GM12878 (cell line): ENCODE data around the gene NLRP5. TPM values are rescaled to one million over a fixed set of nuclear protein-coding genes. Genes with fewer than 3 reads are reported as not detected.

Experiments
- ATAC-seq: fragments of 200-7000 bp; cut with Tn5 transposase; 3 replicates; pipeline ENCODE4 v1.9.1; 2020; ENCODE audit warnings: mild to moderate bottlenecking, moderate library complexity
- BruUV-seq: library from RNA; stranded (reverse); fragments of 400-500 nt; replicated peaks from 2 replicates; lab custom pipeline; 2021; lab: Mats Ljungman, UMichigan
- CTCF ChIA-PET: fragments of 300-600 bp; sonication (Branson Sonifier 250); formaldehyde crosslinking; extraction: SDS; loops from one replicate; lab custom pipeline; 2021; ENCODE audit warnings: inconsistent platforms; lab: Yijun Ruan, JAX
- POLR2A ChIA-PET: fragments of 350-600 bp; formaldehyde crosslinking; extraction: SDS; loops from one replicate; lab custom pipeline; 2021; ENCODE audit warnings: inconsistent platforms; lab: Charles Lee
- RAD21 ChIA-PET: fragments of 300-600 bp; sonication (Branson Sonifier 250); formaldehyde crosslinking; loops from one replicate; lab custom pipeline; 2023; ENCODE audit warnings: antibody characterized with exemption; ENCODE audit not compliant: unreplicated experiment; lab: Charles Lee
- SMC1A ChIA-PET: fragments of 300-600 bp; sonication (Branson Sonifier 250); formaldehyde crosslinking; loops from one replicate; lab custom pipeline; 2023; ENCODE audit not compliant: unreplicated experiment, uncharacterized antibody; lab: Charles Lee
- DNase-seq: peaks from one replicate; pipeline ENCODE4 v3.0.0-alpha.2; 2011; ENCODE audit warnings: low read depth, low spot score
- FAIRE-seq: peaks from 3 replicates; lab custom pipeline; 2011; peaks lifted over from hg19 to GRCh38; lab: Jason Lieb, UNC
- H2AFZ ChIP-seq: 2 replicates; pipeline ENCODE4 v1.6.0; 2011; ENCODE audit warnings: low read depth, low read length, control low read depth; ENCODE audit not compliant: control insufficient read depth
- H3K27ac ChIP-seq: 2 replicates; pipeline ENCODE4 v1.5.1; 2011; ENCODE audit warnings: control low read depth; ENCODE audit not compliant: control insufficient read depth, insufficient read depth
- H3K27me3 ChIP-seq, 2 experiments: replicated peaks in 1 of 2; 2 replicates each; pipeline versions ENCODE4 v1.6.0 to v1.6.1; 2011; ENCODE audit warnings: low read length in 1 of 2; ENCODE audit not compliant: control insufficient read depth in 2 of 2, insufficient read depth in 2 of 2
- H3K36me3 ChIP-seq, 2 experiments: 2 replicates each; pipeline ENCODE4 v1.5.1; 2011; ENCODE audit warnings: low read length in 1 of 2; ENCODE audit not compliant: control insufficient read depth in 2 of 2, insufficient read depth in 2 of 2
- H3K4me1 ChIP-seq: 2 replicates; pipeline ENCODE4 v1.6.1; 2011; ENCODE audit warnings: mild to moderate bottlenecking, low read length, moderate library complexity, mixed read lengths; ENCODE audit not compliant: control insufficient read depth, insufficient read depth
- H3K4me2 ChIP-seq: 2 replicates; pipeline ENCODE4 v1.6.0; 2011; ENCODE audit warnings: control low read depth; ENCODE audit not compliant: control insufficient read depth, insufficient read depth
- H3K4me3 ChIP-seq: fragments of 200-600 bp; sonication (generic); 2 replicates; pipeline ENCODE4 v1.5.1; 2016
- H3K79me2 ChIP-seq: 2 replicates; pipeline ENCODE4 v1.6.0; 2011; ENCODE audit warnings: low read length; ENCODE audit not compliant: control insufficient read depth, insufficient read depth
- H3K9ac ChIP-seq: 2 replicates; pipeline ENCODE4 v1.8.0; 2011; ENCODE audit warnings: low read length, control low read depth, mixed read lengths; ENCODE audit not compliant: control insufficient read depth, insufficient read depth
- H3K9me3 ChIP-seq: replicated peaks from 3 replicates; pipeline ENCODE4 v1.5.1; 2011; ENCODE audit warnings: mild to moderate bottlenecking, low read length; ENCODE audit not compliant: control insufficient read depth, insufficient read depth
- H4K20me1 ChIP-seq: 2 replicates; pipeline ENCODE4 v1.6.0; 2011; ENCODE audit not compliant: control insufficient read depth, insufficient read depth
- BHLHE40 ChIP-seq, 2 experiments: fragments of 450-650 bp in 1 of 2; IDR thresholded peaks; 2 replicates each; pipeline ENCODE4 v1.6.1; 2011 to 2017; ENCODE audit warnings: low read depth in 2 of 2, borderline replicate concordance in 1 of 2, improper control_type of control experiment in 1 of 2, low read length in 1 of 2, mild to moderate bottlenecking in 1 of 2
- CTCF ChIP-seq, 3 experiments: IDR thresholded peaks in 2 of 3; conservative IDR thresholded peaks in 1 of 3; 2 replicates each; pipeline ENCODE4 v1.5.1; 2011; ENCODE audit warnings: low read depth in 3 of 3, low read length in 3 of 3, mild to moderate bottlenecking in 3 of 3, control low read depth in 2 of 3, moderate library complexity in 2 of 3, inconsistent platforms in 1 of 3, mixed read lengths in 1 of 3; ENCODE audit not compliant: control insufficient read depth in 2 of 3, insufficient read depth in 1 of 3; ENCODE audit errors: extremely low read depth in 1 of 3
- FOXM1 ChIP-seq: IDR thresholded peaks from 2 replicates; pipeline ENCODE4 v1.6.1; 2012; ENCODE audit warnings: low read depth, mild to moderate bottlenecking, inconsistent platforms, low read length, moderate library complexity
- IKZF1 ChIP-seq: fragments of 450-650 bp; conservative IDR thresholded peaks from 2 replicates; pipeline ENCODE4 v1.6.1; 2017; ENCODE audit warnings: antibody characterized with exemption, mild to moderate bottlenecking
- MXI1 ChIP-seq: fragments of 150-350 bp; IDR thresholded peaks from 2 replicates; pipeline ENCODE4 v1.6.1; 2011; ENCODE audit warnings: low read depth, mild to moderate bottlenecking, inconsistent platforms, low read length, improper control_type of control experiment
- PAX5 ChIP-seq: IDR thresholded peaks from 2 replicates; pipeline ENCODE4 v1.6.1; 2011; ENCODE audit warnings: low read depth, low read length, borderline replicate concordance
- PKNOX1 ChIP-seq: fragments of 450-650 bp; IDR thresholded peaks from 2 replicates; pipeline ENCODE4 v1.6.1; 2016; ENCODE audit warnings: mild to moderate bottlenecking
- RAD21 ChIP-seq: IDR thresholded peaks from 2 replicates; pipeline ENCODE4 v1.6.1; 2011; ENCODE audit warnings: mild to moderate bottlenecking, low read depth, low read length, moderate library complexity; ENCODE audit not compliant: insufficient read depth
- SMC3 ChIP-seq: IDR thresholded peaks from 2 replicates; pipeline ENCODE4 v1.6.1; 2011; ENCODE audit warnings: low read length, improper control_type of control experiment, borderline replicate concordance
- SRF ChIP-seq, 2 experiments: IDR thresholded peaks; 2 replicates each; pipeline ENCODE4 v1.6.1; 2011; ENCODE audit warnings: low read depth in 2 of 2, low read length in 2 of 2, mild to moderate bottlenecking in 1 of 2, moderate library complexity in 1 of 2
- STAT1 ChIP-seq: fragments of 450-650 bp; conservative IDR thresholded peaks from 2 replicates; pipeline ENCODE4 v1.6.1; 2014; ENCODE audit warnings: antibody characterized with exemption, mild to moderate bottlenecking
- ZNF384 ChIP-seq: IDR thresholded peaks from 2 replicates; pipeline ENCODE4 v1.6.1; 2012; ENCODE audit warnings: low read depth, mild to moderate bottlenecking, low read length, improper control_type of control experiment, borderline replicate concordance
- WGBS: methylation state at CpG from one replicate; pipeline ENCODE4 v1.1.6; 2016; ENCODE audit warnings: low lambda C conversion rate; ENCODE audit not compliant: insufficient replicate concordance, insufficient coverage; ENCODE audit errors: missing lambda C conversion rate; 5-methylcytosine and 5-hydroxymethylcytosine counted together
- in situ Hi-C: fragments of 300-500 bp; cut with MboI; formaldehyde crosslinking; loops from 9 replicates; pipeline ENCODE4 v1.14.3; 2018; ENCODE audit warnings: mixed read lengths
- intact Hi-C: fragments of 100-400 bp; cut with micrococcal nuclease; formaldehyde crosslinking; loops from one replicate; pipeline ENCODE4 v1.14.2; 2022; ENCODE audit not compliant: unreplicated experiment
- polyA plus RNA-seq, 11 experiments: library from polyadenylated mRNA; depleted of rRNA in 4 of 11; unstranded in 6 of 11; stranded (reverse) in 5 of 11; fragments of >200 nt; fragmentation: Nextera tagmentation in 4 of 11; fragmentation: Illumina TruSeq in 1 of 11; extraction: Ambion mirVana in 4 of 11; extraction: Trizol in 1 of 11; gene quantifications; 1 replicate in 1 of 11; 2 replicates in 10 of 11; pipeline versions ENCODE4 v1.2.1 to v1.2.3, GENCODE V29; 2011 to 2016; ENCODE audit warnings: inconsistent platforms in 2 of 11, missing spikeins in 2 of 11, low read depth in 1 of 11
- total RNA-seq, 4 experiments: library from RNA; depleted of rRNA in 3 of 4; stranded (reverse); fragments of >200 nt in 3 of 4; fragmentation: Illumina TruSeq in 1 of 4; extraction: Trizol in 1 of 4; gene quantifications; 2 replicates each; pipeline versions ENCODE4 v1.2.1 to v1.2.3, GENCODE V29; 2013 to 2021
- TF ChIP-seq, protein P1 (sequence below): fragments of 150-350 bp; IDR thresholded peaks from 2 replicates; pipeline ENCODE4 v1.6.1; 2016; ENCODE audit warnings: low read depth, low read length

The NLRP5 gene
- total and polyA plus RNA-seq, 10 of the 15 experiments (the other 5 are each of a cell fraction or from before 2014, with no cell fraction given) = 0.01 TPM; not detected in 9

- SMC1A ChIA-PET = no interaction called here
- WGBS = 40% methylated on average over 22 of the region's 22 CpGs
- DNase-seq (no peak), ATAC-seq (peak; percentile 79)
- H3K4me1 ChIP-seq = peaks cover 12% of the 10 kb centered on the region
- H3K36me3 ChIP-seq = peaks cover 0 to 16% of the 10 kb centered on the region in 2 experiments; a peak in 3 of 4 replicates
- H3K79me2 ChIP-seq = peaks cover 46% of the 10 kb centered on the region
- H3K4me2 ChIP-seq = peak overlapping the region; percentile 60; the same call in 1 of the 2 replicates
- BruUV-seq = no TSS peak
- H3K4me3 ChIP-seq = no peak overlapping the region
- intact Hi-C loops = no loop called here
- no peak overlapping the region for H3K9ac ChIP-seq
- no peak overlapping the region for H2AFZ ChIP-seq
- TF ChIP-seq BHLHE40 (IDR thresholded peaks at IDR 0.05; ENCODE audit: borderline replicate concordance in 1 of 2, low read depth in 2 of 2, low read length in 1 of 2) (peak in 1 of 2 experiments; percentile 40; a peak in 1 of 4 replicates), STAT1 (no peak), SMC3 (peak; percentile 52), MXI1 (0 out of 2 replicates have a peak, but pooled peaks have one; percentile 15), CTCF (IDR thresholded peaks at IDR 0.05 in 2 of 3, conservative IDR thresholded peaks at IDR 0.05 in 1 of 3; ENCODE audit: control insufficient read depth in 2 of 3, extremely low read depth in 1 of 3, insufficient read depth in 1 of 3, low read depth in 3 of 3, low read length in 3 of 3) (peak; percentile 40 to 73 (median 63)), RAD21 (peak; percentile 41; the same call in 1 of the 2 replicates), FOXM1 (no peak), IKZF1 (0 out of 2 replicates have a peak, but pooled peaks have one; percentile 19), PAX5 (0 out of 2 replicates have a peak, but pooled peaks have one; percentile 35), ZNF384 (peak; percentile 71), PKNOX1 (peak; percentile 25; the same call in 1 of the 2 replicates), SRF (IDR thresholded peaks at IDR 0.05; ENCODE audit: low read depth in 2 of 2, low read length in 2 of 2) (0 out of 4 replicates have a peak, but pooled peaks of 1 of the 2 experiments have one; percentile 18)
- TF ChIP-seq, protein P1, sequence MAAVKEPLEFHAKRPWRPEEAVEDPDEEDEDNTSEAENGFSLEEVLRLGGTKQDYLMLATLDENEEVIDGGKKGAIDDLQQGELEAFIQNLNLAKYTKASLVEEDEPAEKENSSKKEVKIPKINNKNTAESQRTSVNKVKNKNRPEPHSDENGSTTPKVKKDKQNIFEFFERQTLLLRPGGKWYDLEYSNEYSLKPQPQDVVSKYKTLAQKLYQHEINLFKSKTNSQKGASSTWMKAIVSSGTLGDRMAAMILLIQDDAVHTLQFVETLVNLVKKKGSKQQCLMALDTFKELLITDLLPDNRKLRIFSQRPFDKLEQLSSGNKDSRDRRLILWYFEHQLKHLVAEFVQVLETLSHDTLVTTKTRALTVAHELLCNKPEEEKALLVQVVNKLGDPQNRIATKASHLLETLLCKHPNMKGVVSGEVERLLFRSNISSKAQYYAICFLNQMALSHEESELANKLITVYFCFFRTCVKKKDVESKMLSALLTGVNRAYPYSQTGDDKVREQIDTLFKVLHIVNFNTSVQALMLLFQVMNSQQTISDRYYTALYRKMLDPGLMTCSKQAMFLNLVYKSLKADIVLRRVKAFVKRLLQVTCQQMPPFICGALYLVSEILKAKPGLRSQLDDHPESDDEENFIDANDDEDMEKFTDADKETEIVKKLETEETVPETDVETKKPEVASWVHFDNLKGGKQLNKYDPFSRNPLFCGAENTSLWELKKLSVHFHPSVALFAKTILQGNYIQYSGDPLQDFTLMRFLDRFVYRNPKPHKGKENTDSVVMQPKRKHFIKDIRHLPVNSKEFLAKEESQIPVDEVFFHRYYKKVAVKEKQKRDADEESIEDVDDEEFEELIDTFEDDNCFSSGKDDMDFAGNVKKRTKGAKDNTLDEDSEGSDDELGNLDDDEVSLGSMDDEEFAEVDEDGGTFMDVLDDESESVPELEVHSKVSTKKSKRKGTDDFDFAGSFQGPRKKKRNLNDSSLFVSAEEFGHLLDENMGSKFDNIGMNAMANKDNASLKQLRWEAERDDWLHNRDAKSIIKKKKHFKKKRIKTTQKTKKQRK = no peak
- TF ChIP-seq, all 136 proteins: peak for 10
- Histone ChIP-seq H3K27ac (no peak overlapping the region), H3K9me3 (no peaks in the 10 kb centered on the region), H3K27me3 (no peaks in the 10 kb centered on the region), H4K20me1 (no peaks in the 10 kb centered on the region; the same call in 1 of the 2 replicates)
- RAD21 ChIA-PET = interaction anchor here (1.3 kb wide), 1 partner anchor 67 kb away, joined by 3 read pairs; no protein-coding TSS in a partner anchor
- in situ Hi-C loops = no loop called here
- CTCF ChIA-PET = interaction anchor here (0.6 to 1.5 kb wide), 10 partner anchors 26 to 1372 kb away, joined by 3 to 6 read pairs (median 4); no protein-coding TSS in a partner anchor
- FAIRE-seq = no peak
- POLR2A ChIA-PET = no interaction called here
Observed at GRCh38 chr19:56105090-56105701, 118.6 kb downstream of the NLRP5 start.
